SK-N-SH (cell line): ENCODE results near the gene UAP1L1. TPM values are rescaled to one million over a fixed set of nuclear protein-coding genes. Genes with fewer than 3 reads are reported as not detected.

ENCODE experiments used
- CTCF ChIA-PET: fragments of 300-600, 350-600 bp; formaldehyde crosslinking; extraction: SDS; loops from one replicate; lab custom pipeline; 2021; lab: Yijun Ruan, JAX
- POLR2A ChIA-PET: fragments of 350-600 bp; sonication (Branson Sonifier 250); formaldehyde crosslinking; extraction: SDS; loops from one replicate; lab custom pipeline; 2020; ENCODE audit warnings: antibody characterized with exemption, inconsistent platforms; lab: Yijun Ruan, JAX
- DNase-seq: peaks from one replicate; pipeline ENCODE4 v3.0.0; 2012
- H2AFZ ChIP-seq: fragments of 200-600 bp; sonication (generic); 2 replicates; pipeline ENCODE4 v1.8.1; 2016; ENCODE audit warnings: antibody characterized with exemption, mild to moderate bottlenecking, low read depth
- H3F3A ChIP-seq: fragments of 200-600 bp; sonication (generic); replicated peaks from 2 replicates; pipeline ENCODE3; 2016; ENCODE audit warnings: antibody characterized with exemption, mild to moderate bottlenecking; ENCODE audit not compliant: insufficient read depth
- H3K27ac ChIP-seq, 2 experiments: fragments of 200-500 bp in 1 of 2; fragments of 200-600 bp in 1 of 2; sonication (Bioruptor generic) in 1 of 2; sonication (generic), shearing (Covaris generic) in 1 of 2; 2 replicates each; pipeline versions ENCODE4 v1.5.1 to v1.6.1; 2014 to 2016; ENCODE audit warnings: low read depth in 2 of 2, inconsistent platforms in 1 of 2, low read length in 1 of 2, mild to moderate bottlenecking in 1 of 2, mixed read lengths in 1 of 2
- H3K27me3 ChIP-seq: fragments of 200-600 bp; sonication (generic), shearing (Covaris generic); 2 replicates; pipeline ENCODE4 v1.6.1; 2016; ENCODE audit warnings: mixed run types; ENCODE audit not compliant: insufficient read depth
- H3K36me3 ChIP-seq, 2 experiments: fragments of 200-500 bp in 1 of 2; fragments of 200-600 bp in 1 of 2; sonication (Bioruptor generic) in 1 of 2; sonication (generic) in 1 of 2; replicated peaks in 1 of 2; 2 replicates each; pipeline versions ENCODE3 to v1.5.1; 2014 to 2016; ENCODE audit warnings: low read length in 1 of 2, mild to moderate bottlenecking in 1 of 2; ENCODE audit not compliant: insufficient read depth in 2 of 2, control insufficient read depth in 1 of 2
- H3K4me1 ChIP-seq, 2 experiments: fragments of 200-500 bp in 1 of 2; fragments of 200-600 bp in 1 of 2; sonication (Bioruptor generic) in 1 of 2; sonication (generic), shearing (Covaris generic) in 1 of 2; 2 replicates each; pipeline versions ENCODE4 v1.5.1 to v1.6.1; 2014 to 2016; ENCODE audit warnings: low read depth in 1 of 2, low read length in 1 of 2, mixed run types in 1 of 2; ENCODE audit not compliant: insufficient read depth in 2 of 2, control insufficient read depth in 1 of 2
- H3K4me2 ChIP-seq: fragments of 200-600 bp; sonication (generic), shearing (Covaris generic); 2 replicates; pipeline ENCODE4 v1.6.1; 2017; ENCODE audit warnings: mixed run types
- H3K4me3 ChIP-seq, 2 experiments: fragments of 200-500 bp in 1 of 2; fragments of 200-600 bp in 1 of 2; sonication (Bioruptor generic) in 1 of 2; sonication (generic), shearing (Covaris generic) in 1 of 2; 2 replicates each; pipeline versions ENCODE4 v1.5.1 to v1.8.1; 2014 to 2016; ENCODE audit warnings: low read depth in 2 of 2, inconsistent platforms in 1 of 2, low read length in 1 of 2, mild to moderate bottlenecking in 1 of 2, mixed read lengths in 1 of 2, moderate library complexity in 1 of 2
- H3K79me2 ChIP-seq: fragments of 200-600 bp; sonication (generic); 2 replicates; pipeline ENCODE4 v1.8.1; 2017; ENCODE audit warnings: mild to moderate bottlenecking; ENCODE audit not compliant: insufficient read depth
- H3K9ac ChIP-seq: fragments of 200-600 bp; sonication (generic); 2 replicates; pipeline ENCODE4 v1.6.1; 2017; ENCODE audit warnings: mixed run types
- H3K9me2 ChIP-seq: fragments of 200-600 bp; sonication (generic); 2 replicates; pipeline ENCODE4 v1.6.1; 2017; ENCODE audit warnings: mixed run types
- H3K9me3 ChIP-seq: fragments of 200-600 bp; sonication (generic); 2 replicates; pipeline ENCODE4 v1.6.1; 2017; ENCODE audit warnings: mixed run types, mild to moderate bottlenecking, moderate library complexity
- H4K20me1 ChIP-seq: fragments of 200-600 bp; sonication (generic); 2 replicates; pipeline ENCODE4 v1.6.1; 2017; ENCODE audit warnings: mild to moderate bottlenecking, mixed run types; ENCODE audit not compliant: insufficient read depth
- ELF1 ChIP-seq: IDR thresholded peaks from 2 replicates; pipeline ENCODE4 v1.4.0; 2012
- EP300 ChIP-seq, 2 experiments: IDR thresholded peaks; 2 replicates each; pipeline versions ENCODE4 v1.4.0 to v1.6.1; 2012; ENCODE audit warnings: borderline replicate concordance in 1 of 2, low read depth in 1 of 2, low read length in 1 of 2
- IRF3 ChIP-seq: fragments of 150-350 bp; IDR thresholded peaks from 2 replicates; pipeline ENCODE4 v1.6.1; 2016; ENCODE audit warnings: mild to moderate bottlenecking, low read depth, low read length
- MAX ChIP-seq: IDR thresholded peaks from 2 replicates; pipeline ENCODE4 v1.4.0; 2012; ENCODE audit warnings: low read depth
- MEF2A ChIP-seq: IDR thresholded peaks from 2 replicates; pipeline ENCODE4 v1.4.0; 2012; ENCODE audit warnings: low read depth, borderline replicate concordance
- PBX3 ChIP-seq: IDR thresholded peaks from 2 replicates; pipeline ENCODE4; 2012
- RCOR1 ChIP-seq: fragments of 150-350 bp; IDR thresholded peaks from 2 replicates; pipeline ENCODE4 v1.6.1; 2017; ENCODE audit warnings: antibody characterized with exemption, low read length
- REST ChIP-seq: IDR thresholded peaks from 2 replicates; pipeline ENCODE4 v1.6.1; 2012; ENCODE audit warnings: mild to moderate bottlenecking, low read depth, low read length, moderate library complexity
- RFX5 ChIP-seq: IDR thresholded peaks from 2 replicates; pipeline ENCODE4 v1.6.1; 2012; ENCODE audit warnings: mild to moderate bottlenecking, improper control_type of control experiment, low read length
- TCF12 ChIP-seq: IDR thresholded peaks from 2 replicates; pipeline ENCODE4 v1.4.0; 2012
- USF2 ChIP-seq: fragments of 150-350 bp; IDR thresholded peaks from 2 replicates; pipeline ENCODE4 v1.6.1; 2017; ENCODE audit warnings: antibody characterized with exemption, low read length, low read depth, borderline replicate concordance
- YY1 ChIP-seq: IDR thresholded peaks from 2 replicates; pipeline ENCODE4 v1.4.0; 2012; ENCODE audit warnings: low read depth, mild to moderate bottlenecking
- ZBTB33 ChIP-seq: IDR thresholded peaks from 2 replicates; pipeline ENCODE4 v1.4.0; 2012; ENCODE audit warnings: low read depth, borderline replicate concordance
- WGBS: methylation state at CpG from one replicate; pipeline ENCODE4 v1.1.6; 2017; ENCODE audit warnings: low lambda C conversion rate; 5-methylcytosine and 5-hydroxymethylcytosine counted together
- polyA plus RNA-seq, 3 experiments: library from polyadenylated mRNA; depleted of rRNA; stranded (reverse); fragments of >200 nt; gene quantifications; 2 replicates each; pipeline ENCODE4 v1.2.3, GENCODE V29; 2012

The UAP1L1 gene
- polyA plus RNA-seq, 1 of the 3 experiments (the other 2 are of a cell fraction), result 5.6 TPM

GRCh38 chr9:137082925-137083290 is 5.6 kb downstream of the UAP1L1 start:
- Histone ChIP-seq H3K4me2 (peak overlapping the region; percentile 74), H3K27ac (peak overlapping the region; percentile 22 to 85; a peak in 3 of 4 replicates), H4K20me1 (no peaks in the 10 kb centered on the region)
- no peak for TF ChIP-seq IRF3
- TF ChIP-seq REST, result no peak
- no peak for TF ChIP-seq ELF1
- no peak for TF ChIP-seq MEF2A
- TF ChIP-seq PBX3, result no peak
- TF ChIP-seq RFX5, result no peak
- TF ChIP-seq, all 33 proteins: peak for 0
- ChIA-PET CTCF (interaction anchor here (1.2 to 2.4 kb wide), 2 partner anchors 15 to 48 kb away, joined by 4 to 11 read pairs; no protein-coding TSS in a partner anchor), POLR2A (interaction anchor here (0.9 kb wide), 1 partner anchor 158 kb away, joined by 3 read pairs; no protein-coding TSS in a partner anchor)
- Histone ChIP-seq H3K36me3 (peaks cover 3 to 8% of the 10 kb centered on the region in 2 experiments), H2AFZ (no peak overlapping the region), H3F3A (peaks cover 18% of the 10 kb centered on the region), H3K9ac (peak overlapping the region; percentile 49; the same call in 1 of the 2 replicates), H3K9me3 (no peaks in the 10 kb centered on the region), H3K79me2 (0 out of 2 replicates have a peak, but pooled peaks cover 6% of the 10 kb centered on the region), H3K9me2 (no peaks in the 10 kb centered on the region), H3K27me3 (no peaks in the 10 kb centered on the region), H3K4me1 (peaks cover 14 to 17% of the 10 kb centered on the region in 2 experiments), H3K4me3 (no peak overlapping the region)
- no peak for DNase-seq
- WGBS, result 83% methylated on average over 4 of the region's 8 CpGs

GRCh38 chr9:137083394-137084004 is 6.2 kb downstream of the UAP1L1 start:
- no peak overlapping the region for H3K4me3 ChIP-seq
- no peaks in the 10 kb centered on the region for H3K9me2 ChIP-seq
- H2AFZ ChIP-seq, result peak overlapping the region; percentile 64
- peak overlapping the region in 1 of 2 experiments; percentile 85; a peak in 3 of 4 replicates for H3K27ac ChIP-seq
- no peaks in the 10 kb centered on the region for H3K9me3 ChIP-seq
- WGBS, result 14% methylated on average over 7 of the region's 12 CpGs
- DNase-seq, result no peak
- no peaks in the 10 kb centered on the region for H4K20me1 ChIP-seq
- H3K27me3 ChIP-seq, result no peaks in the 10 kb centered on the region
- peaks cover 3 to 9% of the 10 kb centered on the region in 2 experiments for H3K36me3 ChIP-seq
- POLR2A ChIA-PET, result interaction anchor here (0.9 kb wide), 1 partner anchor 157 kb away, joined by 3 read pairs; no protein-coding TSS in a partner anchor
- H3K79me2 ChIP-seq, result peaks cover 12% of the 10 kb centered on the region; the same call in 1 of the 2 replicates
- CTCF ChIA-PET, result interaction anchor here (0.7 to 2.4 kb wide), 3 partner anchors 16 to 49 kb away, joined by 3 to 11 read pairs (median 4); no protein-coding TSS in a partner anchor
- H3F3A ChIP-seq, result peaks cover 18% of the 10 kb centered on the region
- peak overlapping the region; percentile 49; the same call in 1 of the 2 replicates for H3K9ac ChIP-seq
- peak overlapping the region; percentile 74 for H3K4me2 ChIP-seq
- peaks cover 13 to 21% of the 10 kb centered on the region in 2 experiments for H3K4me1 ChIP-seq
- TF ChIP-seq USF2 (no peak), RCOR1 (no peak), MEF2A (no peak), YY1 (peak; percentile 81), TCF12 (peak; percentile 55; the same call in 1 of the 2 replicates), ZBTB33 (no peak), MAX (peak; percentile 89), PBX3 (peak; percentile 52), EP300 (IDR thresholded peaks at IDR 0.05; ENCODE audit: borderline replicate concordance in 1 of 2, low read depth in 1 of 2, low read length in 1 of 2) (peak in 1 of 2 experiments; percentile 61; a peak in 1 of 4 replicates)
